ENCODE measurements around the gene CNIH4. TPM values are rescaled to one million over a fixed set of nuclear protein-coding genes. Genes with fewer than 3 reads are reported as not detected.

The CNIH4 gene
- total RNA-seq, 1 experiment from 2014 or later = 93.8 TPM

- no peak for DNase-seq
- H3K9me2 ChIP-seq (ENCODE audit: insufficient read depth) = no peaks in the 10 kb centered on the region
- no peak for TF ChIP-seq EZH2 (IDR thresholded peaks at IDR 0.05; ENCODE audit: low read depth)
- TF ChIP-seq, protein P1, sequence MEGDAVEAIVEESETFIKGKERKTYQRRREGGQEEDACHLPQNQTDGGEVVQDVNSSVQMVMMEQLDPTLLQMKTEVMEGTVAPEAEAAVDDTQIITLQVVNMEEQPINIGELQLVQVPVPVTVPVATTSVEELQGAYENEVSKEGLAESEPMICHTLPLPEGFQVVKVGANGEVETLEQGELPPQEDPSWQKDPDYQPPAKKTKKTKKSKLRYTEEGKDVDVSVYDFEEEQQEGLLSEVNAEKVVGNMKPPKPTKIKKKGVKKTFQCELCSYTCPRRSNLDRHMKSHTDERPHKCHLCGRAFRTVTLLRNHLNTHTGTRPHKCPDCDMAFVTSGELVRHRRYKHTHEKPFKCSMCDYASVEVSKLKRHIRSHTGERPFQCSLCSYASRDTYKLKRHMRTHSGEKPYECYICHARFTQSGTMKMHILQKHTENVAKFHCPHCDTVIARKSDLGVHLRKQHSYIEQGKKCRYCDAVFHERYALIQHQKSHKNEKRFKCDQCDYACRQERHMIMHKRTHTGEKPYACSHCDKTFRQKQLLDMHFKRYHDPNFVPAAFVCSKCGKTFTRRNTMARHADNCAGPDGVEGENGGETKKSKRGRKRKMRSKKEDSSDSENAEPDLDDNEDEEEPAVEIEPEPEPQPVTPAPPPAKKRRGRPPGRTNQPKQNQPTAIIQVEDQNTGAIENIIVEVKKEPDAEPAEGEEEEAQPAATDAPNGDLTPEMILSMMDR (conservative IDR thresholded peaks at IDR 0.05) = no peak
- no peak overlapping the region for H2AFZ ChIP-seq
- no peak overlapping the region for H3K4me3 ChIP-seq
- H4K20me1 ChIP-seq (ENCODE audit: insufficient read depth) = no peaks in the 10 kb centered on the region
- ChIA-PET CTCF (no interaction called here), POLR2A (ENCODE audit: unreplicated experiment) (no interaction called here)
- H3K4me1 ChIP-seq (replicated peaks; ENCODE audit: insufficient read depth) = no peaks in the 10 kb centered on the region
- no TSS peak for BruUV-seq (replicated peaks)
- H3K36me3 ChIP-seq (ENCODE audit: low read depth) = peaks cover 31% of the 10 kb centered on the region
- no peaks in the 10 kb centered on the region for H3K9me3 ChIP-seq (ENCODE audit: insufficient read depth, low read depth)
- H3K27ac ChIP-seq = no peak overlapping the region
- 0 out of 2 replicates have a peak, but pooled peaks cover 3% of the 10 kb centered on the region for H3F3A ChIP-seq (ENCODE audit: insufficient read depth, low read depth)
- intact Hi-C loops (cut with micrococcal nuclease; ENCODE audit: unreplicated experiment) = no loop called here
- peaks cover 32% of the 10 kb centered on the region for H3K79me2 ChIP-seq (ENCODE audit: low read depth)
- H3K27me3 ChIP-seq (ENCODE audit: insufficient read depth, low read depth) = no peaks in the 10 kb centered on the region
- no peak overlapping the region for H3K4me2 ChIP-seq
These were observed 11.7 kb downstream of the CNIH4 start for GRCh38 chr1:224368409-224368808.

DNA sequence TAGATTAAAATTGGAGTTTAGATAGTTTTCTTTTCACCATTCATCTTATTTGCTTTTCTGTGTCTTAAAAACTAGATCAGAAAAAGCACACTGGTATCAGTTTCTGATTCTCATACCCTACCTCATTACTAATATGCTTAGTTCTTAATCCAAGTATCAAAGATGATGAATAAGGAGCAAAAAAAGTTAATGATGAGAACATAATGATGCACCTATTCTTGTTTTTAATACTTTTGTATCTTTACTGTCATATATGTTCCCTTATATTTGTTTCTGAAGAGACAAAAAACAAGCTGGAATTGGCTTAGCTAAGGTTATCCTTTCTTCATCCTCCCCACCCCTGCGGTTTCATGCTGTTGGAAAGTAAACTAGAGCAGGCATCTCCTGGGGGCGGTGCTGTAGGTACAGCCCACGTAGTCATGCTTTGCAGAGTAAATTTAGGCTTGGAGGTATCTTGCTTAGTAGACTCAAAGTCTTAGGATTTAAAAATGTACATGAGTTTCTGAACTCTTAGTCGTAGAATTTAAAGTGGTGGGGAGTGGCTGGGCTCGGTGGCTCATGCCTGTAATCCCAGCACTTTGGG, 16.4 kb downstream of the CNIH4 start:
- Histone ChIP-seq H3K79me2 (ENCODE audit: low read depth) (no peaks in the 10 kb centered on the region), H3K9me3 (ENCODE audit: insufficient read depth, low read depth) (no peaks in the 10 kb centered on the region), H3K4me3 (no peak overlapping the region), H3K27ac (no peak overlapping the region), H3K27me3 (ENCODE audit: insufficient read depth, low read depth) (no peaks in the 10 kb centered on the region), H3K36me3 (ENCODE audit: low read depth) (peaks cover 43% of the 10 kb centered on the region), H3K9me2 (ENCODE audit: insufficient read depth) (no peaks in the 10 kb centered on the region), H3K4me2 (no peak overlapping the region), H3F3A (ENCODE audit: insufficient read depth, low read depth) (peaks cover 19% of the 10 kb centered on the region), H4K20me1 (ENCODE audit: insufficient read depth) (no peaks in the 10 kb centered on the region; the same call in 1 of the 2 replicates), H2AFZ (no peak overlapping the region), H3K4me1 (replicated peaks; ENCODE audit: insufficient read depth) (peaks cover 17% of the 10 kb centered on the region)
- POLR2A ChIA-PET (ENCODE audit: unreplicated experiment) = no interaction called here
- TF ChIP-seq, protein P1 (conservative IDR thresholded peaks at IDR 0.05) = no peak
- TF ChIP-seq EZH2 (IDR thresholded peaks at IDR 0.05; ENCODE audit: low read depth) = no peak
- BruUV-seq (replicated peaks) = no TSS peak
- intact Hi-C loops (cut with micrococcal nuclease; ENCODE audit: unreplicated experiment) = no loop called here
- no peak for DNase-seq
- CTCF ChIA-PET = no interaction called here

- intact Hi-C loops (cut with micrococcal nuclease; ENCODE audit: unreplicated experiment) = no loop called here
- Histone ChIP-seq H3K4me3 (no peak overlapping the region), H3K27ac (no peak overlapping the region), H3K9me3 (ENCODE audit: insufficient read depth, low read depth) (no peaks in the 10 kb centered on the region), H3K9me2 (ENCODE audit: insufficient read depth) (no peaks in the 10 kb centered on the region), H4K20me1 (ENCODE audit: insufficient read depth) (no peaks in the 10 kb centered on the region; the same call in 1 of the 2 replicates), H3K79me2 (ENCODE audit: low read depth) (no peaks in the 10 kb centered on the region), H3K4me1 (replicated peaks; ENCODE audit: insufficient read depth) (peaks cover 18% of the 10 kb centered on the region), H3K4me2 (no peak overlapping the region), H2AFZ (no peak overlapping the region), H3K36me3 (ENCODE audit: low read depth) (peaks cover 38% of the 10 kb centered on the region), H3K27me3 (ENCODE audit: insufficient read depth, low read depth) (no peaks in the 10 kb centered on the region), H3F3A (ENCODE audit: insufficient read depth, low read depth) (peaks cover 22% of the 10 kb centered on the region)
- no TSS peak for BruUV-seq (replicated peaks)
- CTCF ChIA-PET = no interaction called here
- DNase-seq = no peak
- no peak for TF ChIP-seq EZH2 (IDR thresholded peaks at IDR 0.05; ENCODE audit: low read depth)
- TF ChIP-seq, protein P1 (conservative IDR thresholded peaks at IDR 0.05) = no peak
- POLR2A ChIA-PET (ENCODE audit: unreplicated experiment) = interaction anchor here (0.6 kb wide), 2 partner anchors 9 to 58 kb away, joined by 4 to 6 read pairs; no protein-coding TSS in a partner anchor
These were observed 18.4 kb downstream of the CNIH4 start for GRCh38 chr1:224375059-224375458.

Measured in PC-9 (cell line).